H1 (cell line): ENCODE results near the gene GALP. TPM values are rescaled to one million over a fixed set of nuclear protein-coding genes. Genes with fewer than 3 reads are reported as not detected.

Experiments
- CTCF ChIA-PET: fragments of 300-600 bp; sonication (Branson Sonifier 250); formaldehyde crosslinking; loops from one replicate; lab custom pipeline; 2021; ENCODE audit not compliant: partially characterized antibody; lab: Charles Lee
- POLR2A ChIA-PET: fragments of 300-600 bp; sonication (Branson Sonifier 250); formaldehyde crosslinking; loops from one replicate; lab custom pipeline; 2021; ENCODE audit warnings: inconsistent platforms; ENCODE audit not compliant: partially characterized antibody; lab: Charles Lee
- DNase-seq, 2 experiments: peaks; one replicate each; pipeline versions ENCODE4 v3.0.0 to v3.0.0-alpha.2; 2010 to 2022; ENCODE audit warnings: low spot score in 2 of 2, low read depth in 1 of 2, mixed read lengths in 1 of 2
- FAIRE-seq: peaks from 2 replicates; lab custom pipeline; 2011; peaks lifted over from hg19 to GRCh38; lab: Jason Lieb, UNC
- H2AFZ ChIP-seq: 2 replicates; pipeline ENCODE4 v1.8.1; 2012; ENCODE audit warnings: low read length, inconsistent platforms
- H2AK5ac ChIP-seq: 2 replicates; pipeline ENCODE4 v1.6.1; 2013; ENCODE audit warnings: low read depth, low read length
- H2BK120ac ChIP-seq: replicated peaks from 2 replicates; pipeline ENCODE3; 2013; ENCODE audit warnings: low read depth, low read length, inconsistent platforms
- H2BK12ac ChIP-seq: 2 replicates; pipeline ENCODE4 v1.6.1; 2013; ENCODE audit warnings: low read depth, low read length
- H2BK15ac ChIP-seq: 2 replicates; pipeline ENCODE4 v1.6.1; 2013; ENCODE audit warnings: low read length
- H2BK20ac ChIP-seq: 2 replicates; pipeline ENCODE4 v1.6.1; 2013; ENCODE audit warnings: low read length
- H2BK5ac ChIP-seq: 2 replicates; pipeline ENCODE4 v1.6.1; 2013; ENCODE audit warnings: low read depth, low read length
- H3K14ac ChIP-seq: 2 replicates; pipeline ENCODE4 v1.6.1; 2013; ENCODE audit warnings: inconsistent platforms; ENCODE audit not compliant: insufficient read length
- H3K18ac ChIP-seq: 2 replicates; pipeline ENCODE4 v1.6.1; 2013; ENCODE audit warnings: low read length; ENCODE audit errors: extremely low read depth
- H3K23ac ChIP-seq: 2 replicates; pipeline ENCODE4 v1.6.1; 2013; ENCODE audit warnings: inconsistent platforms; ENCODE audit not compliant: insufficient read length
- H3K23me2 ChIP-seq: 2 replicates; pipeline ENCODE4 v1.6.1; 2013; ENCODE audit warnings: low read depth, low read length
- H3K27ac ChIP-seq: 2 replicates; pipeline ENCODE4 v1.6.1; 2011; ENCODE audit warnings: low read depth, low read length, inconsistent platforms
- H3K27me3 ChIP-seq, 4 experiments: replicated peaks in 1 of 4; 1 replicate in 1 of 4; 2 replicates in 3 of 4; pipeline versions ENCODE4 v1.6.1 to v1.8.1; 2011 to 2013; ENCODE audit warnings: low read length in 3 of 4, mild to moderate bottlenecking in 3 of 4, inconsistent platforms in 2 of 4, mixed read lengths in 2 of 4, moderate library complexity in 1 of 4; ENCODE audit not compliant: control insufficient read depth in 3 of 4, insufficient read depth in 3 of 4; ENCODE audit errors: extremely low read depth in 1 of 4
- H3K36me3 ChIP-seq, 4 experiments: 2 replicates each; pipeline versions ENCODE4 v1.6.1 to v1.8.1; 2011 to 2013; ENCODE audit warnings: mild to moderate bottlenecking in 4 of 4, low read length in 3 of 4, moderate library complexity in 2 of 4, control low read depth in 1 of 4, inconsistent platforms in 1 of 4; ENCODE audit not compliant: insufficient read depth in 4 of 4, control insufficient read depth in 2 of 4
- H3K4ac ChIP-seq: replicated peaks from 2 replicates; pipeline ENCODE3; 2013; ENCODE audit warnings: low read length, low read depth, mixed read lengths, inconsistent platforms; ENCODE audit not compliant: insufficient read length
- H3K4me1 ChIP-seq, 4 experiments: replicated peaks in 1 of 4; 1 replicate in 1 of 4; 2 replicates in 3 of 4; pipeline versions ENCODE4 v1.6.1 to v1.8.1; 2011 to 2013; ENCODE audit warnings: low read length in 3 of 4, inconsistent platforms in 2 of 4, mixed read lengths in 1 of 4; ENCODE audit not compliant: insufficient read depth in 4 of 4, control insufficient read depth in 3 of 4
- H3K4me2 ChIP-seq, 2 experiments: 2 replicates each; pipeline versions ENCODE4 v1.6.1 to v1.8.1; 2011 to 2013; ENCODE audit warnings: low read depth in 2 of 2, low read length in 2 of 2, control low read depth in 1 of 2, inconsistent platforms in 1 of 2, mild to moderate bottlenecking in 1 of 2; ENCODE audit not compliant: insufficient read depth in 1 of 2
- H3K4me3 ChIP-seq, 4 experiments: fragments of 200-600, 300-600 bp in 1 of 4; sonication (generic), shearing (Covaris generic), sonication (Bioruptor Twin) in 1 of 4; 2 replicates each; pipeline versions ENCODE4 v1.5.1 to v1.8.1; 2011 to 2016; ENCODE audit warnings: low read length in 4 of 4, low read depth in 3 of 4, control low read depth in 2 of 4, inconsistent platforms in 2 of 4, mild to moderate bottlenecking in 2 of 4, mixed read lengths in 1 of 4, moderate library complexity in 1 of 4; ENCODE audit not compliant: insufficient read depth in 2 of 4; ENCODE audit errors: extremely low read depth in 1 of 4
- H3K56ac ChIP-seq: replicated peaks from 2 replicates; pipeline ENCODE3; 2013; ENCODE audit warnings: low read depth, mild to moderate bottlenecking, mixed read lengths, low read length, inconsistent platforms; ENCODE audit not compliant: insufficient read length
- H3K79me1 ChIP-seq: 2 replicates; pipeline ENCODE4 v1.6.1; 2013; ENCODE audit warnings: low read depth, low read length, control low read depth
- H3K79me2 ChIP-seq, 2 experiments: 2 replicates each; pipeline versions ENCODE4 v1.6.1 to v1.8.1; 2012 to 2013; ENCODE audit warnings: low read length in 2 of 2, mild to moderate bottlenecking in 2 of 2, inconsistent platforms in 1 of 2; ENCODE audit not compliant: insufficient read depth in 2 of 2, control insufficient read depth in 1 of 2
- H3K9ac ChIP-seq, 4 experiments: replicated peaks in 1 of 4; 1 replicate in 1 of 4; 2 replicates in 3 of 4; pipeline versions ENCODE4 v1.6.1 to v1.8.1; 2011 to 2013; ENCODE audit warnings: low read depth in 3 of 4, low read length in 3 of 4, control low read depth in 2 of 4, mild to moderate bottlenecking in 2 of 4, moderate library complexity in 2 of 4, inconsistent platforms in 1 of 4; ENCODE audit errors: extremely low read depth in 1 of 4
- H3K9me3 ChIP-seq, 2 experiments: 2 replicates each; pipeline versions ENCODE4 v1.6.1 to v1.8.1; 2012 to 2013; ENCODE audit warnings: mild to moderate bottlenecking in 2 of 2, moderate library complexity in 2 of 2, control low read depth in 1 of 2, inconsistent platforms in 1 of 2, low read depth in 1 of 2, low read length in 1 of 2, mixed read lengths in 1 of 2; ENCODE audit not compliant: insufficient read depth in 2 of 2
- H4K20me1 ChIP-seq, 2 experiments: replicated peaks in 1 of 2; 2 replicates each; pipeline versions ENCODE3 to v1.8.1; 2011 to 2013; ENCODE audit warnings: inconsistent platforms in 2 of 2, low read length in 2 of 2, mild to moderate bottlenecking in 1 of 2; ENCODE audit not compliant: insufficient read depth in 2 of 2, control insufficient read depth in 1 of 2
- H4K5ac ChIP-seq: 2 replicates; pipeline ENCODE4 v1.6.1; 2013; ENCODE audit warnings: low read length, low read depth, mixed read lengths, inconsistent platforms; ENCODE audit not compliant: insufficient read length
- H4K8ac ChIP-seq: 2 replicates; pipeline ENCODE4 v1.8.0; 2013; ENCODE audit warnings: mild to moderate bottlenecking, moderate library complexity, low read length, inconsistent platforms; ENCODE audit not compliant: insufficient read depth; ENCODE audit errors: extremely low read depth
- H4K91ac ChIP-seq: replicated peaks from 2 replicates; pipeline ENCODE3; 2013; ENCODE audit warnings: low read length, mixed read lengths, inconsistent platforms; ENCODE audit not compliant: insufficient read length
- BACH1 ChIP-seq: IDR thresholded peaks from 2 replicates; pipeline ENCODE4 v1.6.1; 2012; ENCODE audit warnings: low read length, improper control_type of control experiment
- CEBPB ChIP-seq: IDR thresholded peaks from 2 replicates; pipeline ENCODE4 v1.6.1; 2012; ENCODE audit warnings: low read depth, low read length
- CHD1 ChIP-seq: IDR thresholded peaks from 2 replicates; pipeline ENCODE4 v1.6.1; 2012; ENCODE audit warnings: low read depth, low read length, improper control_type of control experiment
- EGR1 ChIP-seq: IDR thresholded peaks from 2 replicates; pipeline ENCODE4 v1.6.1; 2011; ENCODE audit warnings: low read depth, low read length, borderline replicate concordance
- HDAC2 ChIP-seq, 2 experiments: fragments of 300-600 bp in 1 of 2; sonication (generic) in 1 of 2; IDR thresholded peaks; 2 replicates each; pipeline ENCODE4 v1.6.1; 2011 to 2012; ENCODE audit warnings: low read depth in 2 of 2, low read length in 2 of 2, mild to moderate bottlenecking in 2 of 2, moderate library complexity in 2 of 2, borderline replicate concordance in 1 of 2, inconsistent platforms in 1 of 2
- NANOG ChIP-seq: IDR thresholded peaks from 2 replicates; pipeline ENCODE4 v1.6.1; 2011; ENCODE audit warnings: low read length, low read depth, mild to moderate bottlenecking, inconsistent platforms; ENCODE audit not compliant: insufficient read depth, poor library complexity, severe bottlenecking
- NRF1 ChIP-seq: IDR thresholded peaks from 2 replicates; pipeline ENCODE4 v1.6.1; 2011; ENCODE audit warnings: mild to moderate bottlenecking, low read depth, low read length, improper control_type of control experiment
- SIX5 ChIP-seq: IDR thresholded peaks from 2 replicates; pipeline ENCODE4 v1.6.1; 2011; ENCODE audit warnings: mild to moderate bottlenecking, low read depth, low read length
- SP4 ChIP-seq: IDR thresholded peaks from 2 replicates; pipeline ENCODE4 v1.6.1; 2012; ENCODE audit warnings: low read length, inconsistent platforms
- TAF1 ChIP-seq: IDR thresholded peaks from 2 replicates; pipeline ENCODE4 v1.6.1; 2011; ENCODE audit warnings: mild to moderate bottlenecking, low read depth, low read length
- YY1 ChIP-seq: IDR thresholded peaks from 2 replicates; pipeline ENCODE4 v1.6.1; 2011; ENCODE audit warnings: low read depth, mild to moderate bottlenecking, low read length
- WGBS, 2 experiments: shearing (Covaris generic) in 1 of 2; methylation state at CpG; one replicate each; pipeline versions ENCODE4 v1.1.6 to v1.1.7; 2013 to 2015; ENCODE audit warnings: low lambda C conversion rate in 2 of 2, mixed read lengths in 2 of 2, inconsistent platforms in 1 of 2, low coverage in 1 of 2, missing lambda C conversion rate in 1 of 2; ENCODE audit not compliant: insufficient replicate concordance in 2 of 2, insufficient coverage in 1 of 2, insufficient read length in 1 of 2; ENCODE audit errors: extremely low coverage in 1 of 2, missing lambda C conversion rate in 1 of 2; 5-methylcytosine and 5-hydroxymethylcytosine counted together
- polyA plus RNA-seq, 7 experiments: library from polyadenylated mRNA; depleted of rRNA in 3 of 7; stranded (reverse) in 5 of 7; unstranded in 2 of 7; fragments of >200 nt in 5 of 7; fragments of 200-250 nt in 2 of 7; gene quantifications; 1 replicate in 5 of 7; 2 replicates in 1 of 7; 4 replicates in 1 of 7; pipeline versions ENCODE4 v1.2.1 to v1.2.3, GENCODE V29; 2011 to 2013; ENCODE audit warnings: missing spikeins in 2 of 7, mixed read lengths in 2 of 7
- total RNA-seq: library from RNA; stranded (reverse); fragmentation: NEBNext Ultra II Directional; extraction: Animal tissue kit (Norgen Biotek cat#: 25700); gene quantifications from 2 replicates; pipeline ENCODE4 v1.2.1, GENCODE V29; 2021

Gene GALP
- total and polyA plus RNA-seq, 2 of the 8 experiments (the other 6 are each of a cell fraction or from before 2014, with no cell fraction given): 0.14 TPM; not detected in 1

GRCh38 chr19:56158170-56158757 lies 17.5 kb upstream of the GALP start:
- H3K9ac ChIP-seq: no peak overlapping the region
- H3K23ac ChIP-seq: no peak overlapping the region
- no peak overlapping the region for H3K56ac ChIP-seq
- DNase-seq: no peak
- H3K4me2 ChIP-seq: no peak overlapping the region
- no peak overlapping the region for H3K4ac ChIP-seq
- H3K79me1 ChIP-seq: peaks cover 4% of the 10 kb centered on the region
- 94% methylated on average over 16 of the region's 16 CpGs; no CpG with 5 or more reads in 1 of the 2 experiments for WGBS, 2 experiments
- H4K8ac ChIP-seq: no peak overlapping the region; the same call in 1 of the 2 replicates
- H2BK15ac ChIP-seq: no peak overlapping the region
- no peak overlapping the region for H3K4me3 ChIP-seq
- H3K27ac ChIP-seq: no peak overlapping the region
- no peak overlapping the region for H2BK20ac ChIP-seq
- H2BK120ac ChIP-seq: no peak overlapping the region
- ChIA-PET POLR2A (interaction anchor here (1.0 to 1.2 kb wide), 3 partner anchors 9 to 45 kb away, joined by 3 read pairs; partner anchors contain the start of gene ZNF444), CTCF (interaction anchor here (0.6 to 7.9 kb wide), 9 partner anchors 10 to 175 kb away, joined by 3 to 137 read pairs (median 3); partner anchors contain the start of gene GALP)
- peaks cover 2 to 6% (median 4%) of the 10 kb centered on the region in 4 experiments for H3K4me1 ChIP-seq
- no peaks in the 10 kb centered on the region for H3K9me3 ChIP-seq
- H4K5ac ChIP-seq: no peak overlapping the region
- no peaks in the 10 kb centered on the region for H3K79me2 ChIP-seq
- H2AK5ac ChIP-seq: no peak overlapping the region
- no peak overlapping the region for H3K18ac ChIP-seq
- peaks cover 7% of the 10 kb centered on the region; the same call in 1 of the 2 replicates for H3K23me2 ChIP-seq
- H2BK12ac ChIP-seq: no peak overlapping the region
- no peak overlapping the region for H3K14ac ChIP-seq
- FAIRE-seq: no peak
- peaks cover 0 to 9% of the 10 kb centered on the region in 2 experiments for H4K20me1 ChIP-seq
- H2AFZ ChIP-seq: no peak overlapping the region
- no peak overlapping the region for H4K91ac ChIP-seq
- H3K27me3 ChIP-seq: no peaks in the 10 kb centered on the region
- peaks cover 3 to 23% (median 12%) of the 10 kb centered on the region in 4 experiments; a peak in 6 of 8 replicates for H3K36me3 ChIP-seq
- no peak overlapping the region for H2BK5ac ChIP-seq
- TF ChIP-seq EGR1 (no peak), SIX5 (no peak), CEBPB (no peak), NANOG (no peak), SP4 (no peak), TAF1 (no peak), NRF1 (no peak), CHD1 (no peak), HDAC2 (IDR thresholded peaks at IDR 0.05; ENCODE audit: borderline replicate concordance in 1 of 2, low read depth in 2 of 2, low read length in 2 of 2) (no peak), BACH1 (no peak), YY1 (no peak)
- TF ChIP-seq, all 59 proteins: peak for 0
